A673 (cell line): ENCODE data around the gene EFCAB7.

Experiments
- EZH2 ChIP-seq: fragments of 200-600 bp; sonication (generic); IDR thresholded peaks from 2 replicates; pipeline ENCODE4 v1.6.1; 2017; ENCODE audit warnings: borderline replicate concordance, low read depth, mild to moderate bottlenecking, mixed read lengths, antibody characterized with exemption, low read length; ENCODE audit not compliant: poor library complexity, severe bottlenecking
- TF ChIP-seq, protein P1 (sequence below): fragments of 300-800, 200-600 bp; sonication (generic); conservative IDR thresholded peaks from 2 replicates; pipeline ENCODE4 v1.5.1; 2017; ENCODE audit warnings: low read depth, mild to moderate bottlenecking, antibody characterized with exemption, low read length, moderate library complexity, mixed read lengths

- TF ChIP-seq, protein P1, sequence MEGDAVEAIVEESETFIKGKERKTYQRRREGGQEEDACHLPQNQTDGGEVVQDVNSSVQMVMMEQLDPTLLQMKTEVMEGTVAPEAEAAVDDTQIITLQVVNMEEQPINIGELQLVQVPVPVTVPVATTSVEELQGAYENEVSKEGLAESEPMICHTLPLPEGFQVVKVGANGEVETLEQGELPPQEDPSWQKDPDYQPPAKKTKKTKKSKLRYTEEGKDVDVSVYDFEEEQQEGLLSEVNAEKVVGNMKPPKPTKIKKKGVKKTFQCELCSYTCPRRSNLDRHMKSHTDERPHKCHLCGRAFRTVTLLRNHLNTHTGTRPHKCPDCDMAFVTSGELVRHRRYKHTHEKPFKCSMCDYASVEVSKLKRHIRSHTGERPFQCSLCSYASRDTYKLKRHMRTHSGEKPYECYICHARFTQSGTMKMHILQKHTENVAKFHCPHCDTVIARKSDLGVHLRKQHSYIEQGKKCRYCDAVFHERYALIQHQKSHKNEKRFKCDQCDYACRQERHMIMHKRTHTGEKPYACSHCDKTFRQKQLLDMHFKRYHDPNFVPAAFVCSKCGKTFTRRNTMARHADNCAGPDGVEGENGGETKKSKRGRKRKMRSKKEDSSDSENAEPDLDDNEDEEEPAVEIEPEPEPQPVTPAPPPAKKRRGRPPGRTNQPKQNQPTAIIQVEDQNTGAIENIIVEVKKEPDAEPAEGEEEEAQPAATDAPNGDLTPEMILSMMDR, result no peak
- TF ChIP-seq EZH2, result no peak
Observed at GRCh38 chr1:63619558-63619957, 96.2 kb downstream of the EFCAB7 start.
